ENCODE data around the gene CRELD2. TPM values are rescaled to one million over a fixed set of nuclear protein-coding genes. Genes with fewer than 3 reads are reported as not detected.

The CRELD2 gene
- total and polyA plus RNA-seq, 8 donors = 28.5 to 79.7 (median 34.1) TPM

DNA sequence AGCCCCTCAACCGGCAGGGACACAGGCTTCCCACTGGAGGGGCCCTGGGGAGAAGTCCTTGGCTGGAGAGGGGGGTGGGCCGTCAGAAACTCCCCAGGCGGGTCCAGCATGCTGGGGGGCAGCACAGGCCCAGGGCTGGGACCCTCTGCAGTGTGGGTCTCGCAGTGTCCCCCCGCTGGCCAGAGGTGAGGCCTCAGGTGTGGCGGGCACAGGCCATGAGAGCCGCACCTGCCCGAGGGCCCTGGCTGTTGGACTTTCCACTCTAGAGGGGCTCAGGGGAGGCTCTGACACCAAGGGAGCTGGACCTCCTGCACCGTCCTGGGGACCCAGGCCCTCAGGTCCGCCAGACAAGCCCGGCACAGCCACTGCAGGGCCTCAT, 31.5 kb downstream of the CRELD2 start:
- no peaks in the 10 kb centered on the region for H3K27me3 ChIP-seq
- H3K36me3 ChIP-seq = no peaks in the 10 kb centered on the region
- peaks cover 38 to 70% of the 10 kb centered on the region in 2 donors for H3K4me1 ChIP-seq
- intact Hi-C loops (cut with DNase I) = no loop called here
- H3K4me3 ChIP-seq = no peak overlapping the region
- DNase-seq (peak in 1 of 4 donors; percentile 65), ATAC-seq (no peak)
- H3K9me3 ChIP-seq = no peaks in the 10 kb centered on the region
- peak overlapping the region; percentile 77 to 86 for H3K27ac ChIP-seq
- TF ChIP-seq, protein P1, sequence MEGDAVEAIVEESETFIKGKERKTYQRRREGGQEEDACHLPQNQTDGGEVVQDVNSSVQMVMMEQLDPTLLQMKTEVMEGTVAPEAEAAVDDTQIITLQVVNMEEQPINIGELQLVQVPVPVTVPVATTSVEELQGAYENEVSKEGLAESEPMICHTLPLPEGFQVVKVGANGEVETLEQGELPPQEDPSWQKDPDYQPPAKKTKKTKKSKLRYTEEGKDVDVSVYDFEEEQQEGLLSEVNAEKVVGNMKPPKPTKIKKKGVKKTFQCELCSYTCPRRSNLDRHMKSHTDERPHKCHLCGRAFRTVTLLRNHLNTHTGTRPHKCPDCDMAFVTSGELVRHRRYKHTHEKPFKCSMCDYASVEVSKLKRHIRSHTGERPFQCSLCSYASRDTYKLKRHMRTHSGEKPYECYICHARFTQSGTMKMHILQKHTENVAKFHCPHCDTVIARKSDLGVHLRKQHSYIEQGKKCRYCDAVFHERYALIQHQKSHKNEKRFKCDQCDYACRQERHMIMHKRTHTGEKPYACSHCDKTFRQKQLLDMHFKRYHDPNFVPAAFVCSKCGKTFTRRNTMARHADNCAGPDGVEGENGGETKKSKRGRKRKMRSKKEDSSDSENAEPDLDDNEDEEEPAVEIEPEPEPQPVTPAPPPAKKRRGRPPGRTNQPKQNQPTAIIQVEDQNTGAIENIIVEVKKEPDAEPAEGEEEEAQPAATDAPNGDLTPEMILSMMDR (IDR thresholded peaks at IDR 0.05) = no peak

DNA sequence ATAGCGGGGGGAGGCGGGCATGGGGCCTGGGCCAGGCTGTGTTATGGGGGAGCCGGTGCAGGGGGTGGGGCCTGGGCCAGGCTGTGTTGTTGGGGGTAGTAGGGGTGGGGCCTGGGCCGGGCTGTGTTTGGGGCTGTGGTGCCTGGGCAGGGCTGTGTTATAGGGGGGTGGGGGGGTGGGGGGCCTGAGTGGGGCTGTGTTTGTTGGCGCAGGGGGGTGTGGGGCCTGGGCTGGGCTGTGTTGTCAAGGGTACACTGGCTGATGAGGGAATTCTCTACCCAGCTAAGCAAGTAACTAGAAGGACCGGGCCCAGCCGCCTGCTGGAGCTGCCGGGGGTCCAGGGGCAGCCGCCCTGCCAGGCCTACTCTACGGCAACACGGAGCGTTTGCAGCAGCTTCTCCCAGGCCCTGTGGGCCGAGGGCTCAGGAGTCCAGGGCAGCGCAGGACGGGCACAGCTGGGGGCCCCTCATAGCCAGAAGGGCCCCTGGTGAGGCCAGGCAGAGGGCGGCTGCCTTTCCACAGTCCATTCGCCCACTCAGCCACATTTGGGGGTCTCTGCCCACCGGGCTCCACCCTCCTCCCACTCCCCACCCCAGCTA, 32.1 kb downstream of the CRELD2 start:
- TF ChIP-seq, protein P1 (IDR thresholded peaks at IDR 0.05) = no peak
- Histone ChIP-seq H3K9me3 (no peaks in the 10 kb centered on the region), H3K4me1 (peaks cover 42 to 76% of the 10 kb centered on the region in 2 donors), H3K27me3 (no peaks in the 10 kb centered on the region), H3K36me3 (no peaks in the 10 kb centered on the region), H3K27ac (peak overlapping the region; percentile 77 to 81), H3K4me3 (no peak overlapping the region)
- peak; percentile 0 for ATAC-seq
- DNase-seq = peak in 1 of 4 donors; percentile 78
- intact Hi-C loops (cut with DNase I) = no loop called here

DNA sequence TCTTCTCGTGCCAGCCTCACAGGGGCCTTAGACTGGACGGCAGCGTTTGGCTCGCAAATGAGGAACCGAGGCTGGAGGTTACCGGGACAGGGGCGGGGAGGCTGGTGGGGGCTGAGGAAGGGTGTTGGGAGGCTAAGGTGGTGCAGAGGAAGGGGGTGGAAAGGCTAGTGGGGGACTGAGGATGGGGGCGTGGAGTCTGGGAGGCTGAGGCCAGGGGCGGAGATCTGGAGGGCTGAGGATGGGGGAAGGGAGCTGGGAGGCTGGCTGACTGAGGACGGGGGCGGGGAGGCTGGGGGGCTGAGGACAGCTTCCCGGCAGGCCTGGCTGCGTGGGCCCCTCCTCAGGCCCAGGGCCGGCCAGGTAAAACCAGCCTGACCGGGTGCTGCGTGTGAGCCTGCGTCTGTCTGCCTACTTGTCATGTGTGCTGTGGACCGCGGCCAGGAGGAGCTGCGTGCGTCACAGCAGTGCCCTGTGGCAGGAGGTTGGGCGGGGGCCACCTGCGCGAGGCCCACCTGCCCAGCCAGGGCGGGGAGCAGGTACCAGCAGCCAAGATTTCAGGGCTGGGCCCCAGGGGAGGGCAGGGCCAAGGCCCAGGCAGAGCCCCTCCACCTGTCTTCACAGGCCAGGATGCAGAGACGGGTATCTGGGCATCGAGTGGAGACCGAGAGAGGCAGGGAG, 32.7 kb downstream of the CRELD2 start:
- TF ChIP-seq, protein P1 (IDR thresholded peaks at IDR 0.05) = no peak
- intact Hi-C loops (cut with DNase I) = no loop called here
- ATAC-seq = peak; percentile 45

DNA sequence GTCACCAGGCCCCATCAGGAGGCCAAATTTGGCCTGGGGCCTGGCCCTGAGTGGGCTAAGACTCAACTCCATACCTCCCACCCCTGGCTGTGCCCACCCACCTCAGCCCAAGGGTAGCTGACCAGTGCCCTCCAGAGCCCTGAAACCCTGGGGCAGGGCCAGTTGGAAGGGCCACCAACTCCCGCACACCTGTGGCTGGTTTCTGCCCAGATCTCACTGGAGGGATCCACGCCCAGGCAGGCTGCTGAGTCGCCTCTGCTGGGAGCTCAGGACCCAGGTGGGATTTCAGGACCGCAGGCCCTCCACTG, 33.2 kb downstream of the CRELD2 start:
- no peaks in the 10 kb centered on the region for H3K36me3 ChIP-seq
- H3K4me3 ChIP-seq = no peak overlapping the region
- ATAC-seq (no peak), DNase-seq (peak in 1 of 4 donors; percentile 68)
- H3K27me3 ChIP-seq = no peaks in the 10 kb centered on the region
- H3K9me3 ChIP-seq = no peaks in the 10 kb centered on the region
- H3K4me1 ChIP-seq = peaks cover 44 to 74% of the 10 kb centered on the region in 2 donors
- intact Hi-C loops (cut with DNase I) = no loop called here
- TF ChIP-seq, protein P1 (IDR thresholded peaks at IDR 0.05) = no peak
- peak overlapping the region; percentile 86 for H3K27ac ChIP-seq

More for the DNA sequence above, 32.7 kb downstream of the CRELD2 start:
- no peak overlapping the region for H3K4me3 ChIP-seq
- H3K36me3 ChIP-seq = no peaks in the 10 kb centered on the region
- peak overlapping the region; percentile 86 for H3K27ac ChIP-seq
- peaks cover 44 to 76% of the 10 kb centered on the region in 2 donors for H3K4me1 ChIP-seq
- H3K9me3 ChIP-seq = no peaks in the 10 kb centered on the region
- peak in 3 of 4 donors; percentile 92 to 95 (median 94) for DNase-seq
- no peaks in the 10 kb centered on the region for H3K27me3 ChIP-seq

DNA sequence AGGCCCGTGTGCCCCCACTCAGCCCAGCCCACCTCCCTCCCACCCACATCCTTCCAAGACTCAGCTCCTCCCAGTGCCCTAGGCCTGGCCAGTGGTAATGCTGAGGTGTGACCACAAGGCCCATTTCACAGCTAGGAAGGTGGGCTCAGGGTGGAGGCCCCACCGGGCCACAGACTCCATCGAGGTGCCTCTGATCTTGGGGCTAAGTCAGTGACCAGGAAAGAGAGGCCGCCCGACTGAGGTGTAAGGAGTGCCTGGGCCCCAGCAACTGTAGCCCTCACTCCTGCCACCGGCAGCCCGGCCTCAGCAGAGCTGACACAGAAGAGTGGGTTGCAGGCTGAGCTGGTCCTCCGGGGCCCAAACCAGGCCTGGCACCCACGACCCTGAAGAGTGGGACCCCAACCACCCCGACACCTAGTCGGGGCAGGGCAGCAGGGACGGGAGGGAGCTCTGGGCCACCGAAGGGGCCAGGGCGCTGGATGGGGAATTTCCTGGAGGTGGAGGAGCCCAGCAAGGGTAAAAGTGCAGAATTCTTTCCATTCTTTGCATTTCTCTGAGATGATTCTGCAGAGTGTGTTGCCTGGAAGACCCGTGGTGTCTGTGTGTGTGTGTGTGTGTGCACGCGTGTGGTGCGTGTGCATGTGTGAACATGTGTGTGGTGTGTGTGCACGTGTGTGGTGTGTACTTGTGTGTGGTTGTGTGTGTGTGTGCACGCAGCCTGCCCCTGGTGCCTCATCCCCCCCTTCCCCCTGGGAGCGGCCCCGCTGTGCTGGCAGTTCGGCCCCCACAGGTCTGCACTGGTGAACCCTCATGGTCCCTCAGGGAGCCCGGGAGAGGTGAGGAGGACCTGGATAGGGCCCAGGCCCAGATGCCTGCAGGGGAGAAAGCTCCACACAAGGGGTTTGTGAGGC, 33.8 kb downstream of the CRELD2 start:
- TF ChIP-seq, protein P1 (IDR thresholded peaks at IDR 0.05) = no peak
- peak; percentile 0 for ATAC-seq
- Histone ChIP-seq H3K4me3 (no peak overlapping the region), H3K27me3 (no peaks in the 10 kb centered on the region), H3K36me3 (no peaks in the 10 kb centered on the region), H3K9me3 (no peaks in the 10 kb centered on the region), H3K4me1 (peaks cover 44 to 68% of the 10 kb centered on the region in 2 donors), H3K27ac (peak overlapping the region; percentile 86)
- intact Hi-C loops (cut with DNase I) = no loop called here
- DNase-seq = peak in 1 of 4 donors; percentile 81
